ENCODE measurements around the gene CALY.

DNA sequence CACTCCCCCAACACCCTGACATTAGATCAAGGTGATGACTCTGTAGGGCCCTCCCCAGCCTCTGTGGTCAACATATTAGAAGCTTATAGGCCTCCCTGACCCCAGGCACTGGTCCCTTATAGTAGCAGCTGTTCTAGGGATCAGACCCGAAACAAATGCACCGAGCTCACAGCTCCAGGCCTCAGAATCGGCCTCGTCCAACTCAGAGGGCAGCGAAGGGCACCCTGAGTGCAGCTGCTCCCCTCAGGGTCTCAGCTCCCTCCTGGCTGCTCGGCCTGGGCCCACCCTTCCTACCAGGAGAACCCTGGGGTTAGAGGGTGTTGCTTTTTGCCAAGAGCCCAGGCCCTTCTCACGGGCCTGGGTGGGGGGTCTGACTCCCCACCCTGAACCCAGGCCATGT is 31.5 kb upstream of the CALY start:
- no peak for TF ChIP-seq SIN3A (IDR thresholded peaks at IDR 0.05; ENCODE audit: borderline replicate concordance, insufficient read depth, low read depth, low read length)
- TF ChIP-seq, protein P1, sequence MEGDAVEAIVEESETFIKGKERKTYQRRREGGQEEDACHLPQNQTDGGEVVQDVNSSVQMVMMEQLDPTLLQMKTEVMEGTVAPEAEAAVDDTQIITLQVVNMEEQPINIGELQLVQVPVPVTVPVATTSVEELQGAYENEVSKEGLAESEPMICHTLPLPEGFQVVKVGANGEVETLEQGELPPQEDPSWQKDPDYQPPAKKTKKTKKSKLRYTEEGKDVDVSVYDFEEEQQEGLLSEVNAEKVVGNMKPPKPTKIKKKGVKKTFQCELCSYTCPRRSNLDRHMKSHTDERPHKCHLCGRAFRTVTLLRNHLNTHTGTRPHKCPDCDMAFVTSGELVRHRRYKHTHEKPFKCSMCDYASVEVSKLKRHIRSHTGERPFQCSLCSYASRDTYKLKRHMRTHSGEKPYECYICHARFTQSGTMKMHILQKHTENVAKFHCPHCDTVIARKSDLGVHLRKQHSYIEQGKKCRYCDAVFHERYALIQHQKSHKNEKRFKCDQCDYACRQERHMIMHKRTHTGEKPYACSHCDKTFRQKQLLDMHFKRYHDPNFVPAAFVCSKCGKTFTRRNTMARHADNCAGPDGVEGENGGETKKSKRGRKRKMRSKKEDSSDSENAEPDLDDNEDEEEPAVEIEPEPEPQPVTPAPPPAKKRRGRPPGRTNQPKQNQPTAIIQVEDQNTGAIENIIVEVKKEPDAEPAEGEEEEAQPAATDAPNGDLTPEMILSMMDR (IDR thresholded peaks at IDR 0.05): no peak
